HepG2 (cell line): Measurements from ENCODE around the gene PPM1H. TPM values are rescaled to one million over a fixed set of nuclear protein-coding genes. Genes with fewer than 3 reads are reported as not detected.
A peak's percentile ranks its signal among the peaks of the same experiment; 100 is the strongest.

Experiments
- ARNT2 ChIP-seq: sonication (generic); formaldehyde crosslinking; IDR thresholded peaks from 2 replicates; pipeline ENCODE4 v1.8.0; 2022; ENCODE audit warnings: mild to moderate bottlenecking, low read depth, missing genetic modification reagents, moderate library complexity
- BRD4 ChIP-seq: sonication (generic); formaldehyde crosslinking; IDR thresholded peaks from 2 replicates; pipeline ENCODE4 v1.4.0; 2020; ENCODE audit warnings: missing genetic modification reagents
- FOXP1 ChIP-seq, 2 experiments: fragments of 450-650 bp in 1 of 2; IDR thresholded peaks; 2 replicates each; pipeline ENCODE4 v1.6.1; 2017 to 2018; ENCODE audit warnings: antibody characterized with exemption in 1 of 2
- GPN1 ChIP-seq: sonication (generic); formaldehyde crosslinking; IDR thresholded peaks from 2 replicates; pipeline ENCODE4 v1.5.1; 2020; ENCODE audit warnings: missing genetic modification reagents, borderline replicate concordance
- GZF1 ChIP-seq: sonication (generic); formaldehyde crosslinking; IDR thresholded peaks from 2 replicates; pipeline ENCODE4 v1.5.1; 2020; ENCODE audit warnings: mild to moderate bottlenecking, missing genetic modification reagents
- MAFG ChIP-seq: sonication (generic); formaldehyde crosslinking; IDR thresholded peaks from 2 replicates; pipeline ENCODE4 v1.5.1; 2020; ENCODE audit warnings: mild to moderate bottlenecking, missing genetic modification reagents
- NR2F1 ChIP-seq, 2 experiments: fragments of 450-650 bp in 1 of 2; formaldehyde crosslinking in 1 of 2; IDR thresholded peaks; 2 replicates each; pipeline versions ENCODE4 v1.5.0 to v1.6.1; 2016 to 2020; ENCODE audit warnings: mild to moderate bottlenecking in 1 of 2, missing compliant biosample characterization in 1 of 2, missing genetic modification reagents in 1 of 2, moderate library complexity in 1 of 2
- SMYD3 ChIP-seq: sonication (generic); formaldehyde crosslinking; IDR thresholded peaks from 2 replicates; pipeline ENCODE4 v1.8.1; 2023; ENCODE audit warnings: mild to moderate bottlenecking, missing genetic modification reagents
- TBL1XR1 ChIP-seq: fragments of 150-350 bp; IDR thresholded peaks from 2 replicates; pipeline ENCODE4 v1.6.1; 2014; ENCODE audit warnings: borderline replicate concordance, low read length; ENCODE audit not compliant: partially characterized antibody
- TOPORS ChIP-seq: sonication (generic); formaldehyde crosslinking; IDR thresholded peaks from 2 replicates; pipeline ENCODE4 v1.8.0; 2023; ENCODE audit warnings: mild to moderate bottlenecking, missing genetic modification reagents
- XRCC5 ChIP-seq: fragments of 200-400 bp; formaldehyde crosslinking; optimal IDR thresholded peaks from 2 replicates; pipeline ENCODE3; 2017; ENCODE audit warnings: mild to moderate bottlenecking, low read length
- ZNF468 ChIP-seq: sonication (generic); formaldehyde crosslinking; IDR thresholded peaks from 2 replicates; pipeline ENCODE4 v1.8.0; 2022; ENCODE audit warnings: mild to moderate bottlenecking, moderate library complexity, missing genetic modification reagents
- ZNF891 ChIP-seq: sonication (generic); formaldehyde crosslinking; IDR thresholded peaks from 2 replicates; pipeline ENCODE4 v1.5.0; 2020; ENCODE audit warnings: mild to moderate bottlenecking, missing genetic modification reagents
- ZSCAN20 ChIP-seq: sonication (generic); formaldehyde crosslinking; IDR thresholded peaks from 2 replicates; pipeline ENCODE4 v1.4.0; 2020; ENCODE audit warnings: missing genetic modification reagents, mild to moderate bottlenecking, borderline replicate concordance
- ZSCAN31 ChIP-seq: sonication (generic); formaldehyde crosslinking; IDR thresholded peaks from 2 replicates; pipeline ENCODE4 v1.5.0; 2020; ENCODE audit warnings: low read depth, mild to moderate bottlenecking, missing genetic modification reagents
- polyA plus RNA-seq, 8 experiments: library from polyadenylated mRNA; depleted of rRNA in 3 of 8; stranded (reverse) in 7 of 8; unstranded in 1 of 8; fragments of >200 nt; fragmentation: Illumina TruSeq in 4 of 8; extraction: Trizol in 4 of 8; gene quantifications; 2 replicates each; pipeline versions ENCODE4 v1.2.1 to v1.2.3, GENCODE V29; 2011 to 2016; ENCODE audit warnings: low read depth in 4 of 8, missing spikeins in 1 of 8, mixed read lengths in 1 of 8; ENCODE audit not compliant: insufficient read depth in 1 of 8
- total RNA-seq, 5 experiments: library from RNA; depleted of rRNA; stranded (reverse); fragments of >200 nt; fragmentation: Illumina TruSeq; extraction: Trizol; gene quantifications; 2 replicates each; pipeline ENCODE4 v1.2.3, GENCODE V29; 2016; ENCODE audit warnings: low read depth in 1 of 5
- TF ChIP-seq, protein P1 (sequence below): sonication (generic); formaldehyde crosslinking; IDR thresholded peaks from 2 replicates; pipeline ENCODE4 v1.4.0; 2020; ENCODE audit warnings: mild to moderate bottlenecking, missing genetic modification reagents
- TF ChIP-seq, protein P2 (sequence below): sonication (generic); formaldehyde crosslinking; IDR thresholded peaks from 2 replicates; pipeline ENCODE4 v1.4.0; 2020; ENCODE audit warnings: missing genetic modification reagents
- TF ChIP-seq, protein P3 (sequence below): sonication (generic); formaldehyde crosslinking; IDR thresholded peaks from 2 replicates; pipeline ENCODE4; 2020; ENCODE audit warnings: missing genetic modification reagents, mild to moderate bottlenecking, borderline replicate concordance
- TF ChIP-seq, protein P4 (sequence below): IDR thresholded peaks from 2 replicates; pipeline ENCODE4 v1.6.1; 2012; ENCODE audit warnings: inconsistent platforms

The PPM1H gene
- total and polyA plus RNA-seq, 2 of the 13 experiments (the other 11 are each of a cell fraction or from before 2014, with no cell fraction given) = 29.1 to 38.1 TPM

DNA sequence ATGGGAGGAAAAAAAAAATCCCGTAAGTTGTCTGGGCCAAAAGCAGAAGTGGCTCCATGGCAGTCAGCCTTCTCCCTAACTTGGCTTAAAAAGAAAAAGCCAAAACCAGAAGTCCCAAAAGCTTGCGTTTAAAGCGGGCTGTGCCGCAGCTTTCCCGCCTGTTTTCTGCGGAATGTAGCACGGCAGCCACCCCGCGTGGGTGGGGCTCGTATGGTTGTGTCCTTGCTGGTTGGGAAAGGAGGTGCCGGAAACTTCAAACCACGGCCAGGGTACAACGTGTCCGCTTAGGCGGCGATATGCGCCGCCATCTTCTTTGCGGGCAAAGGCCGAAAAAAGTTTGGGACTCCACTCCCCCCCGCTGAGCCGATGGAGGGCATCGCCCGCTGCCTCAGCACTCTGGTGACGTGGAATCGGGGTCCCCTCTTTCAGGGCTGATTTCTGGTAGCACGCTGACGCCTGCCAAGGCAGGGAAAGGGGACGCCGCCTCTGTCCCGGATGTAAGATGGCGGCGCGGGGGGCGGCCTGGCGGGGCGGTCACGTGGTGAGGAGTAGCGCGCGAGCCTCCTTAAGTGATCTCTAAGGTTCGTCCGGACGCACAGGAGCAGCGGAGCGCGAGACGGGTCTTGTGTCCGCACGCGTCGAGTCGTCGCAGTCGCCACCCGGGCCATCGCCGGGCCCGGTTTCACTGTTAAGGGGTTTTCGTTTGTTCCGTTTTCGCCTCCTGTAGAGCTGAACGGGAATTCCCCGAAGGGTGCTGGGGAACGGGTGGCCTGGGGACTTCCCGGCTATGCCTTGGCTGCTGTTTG lies 332.5 kb downstream of the PPM1H start (continued):
- TF ChIP-seq, protein P1, sequence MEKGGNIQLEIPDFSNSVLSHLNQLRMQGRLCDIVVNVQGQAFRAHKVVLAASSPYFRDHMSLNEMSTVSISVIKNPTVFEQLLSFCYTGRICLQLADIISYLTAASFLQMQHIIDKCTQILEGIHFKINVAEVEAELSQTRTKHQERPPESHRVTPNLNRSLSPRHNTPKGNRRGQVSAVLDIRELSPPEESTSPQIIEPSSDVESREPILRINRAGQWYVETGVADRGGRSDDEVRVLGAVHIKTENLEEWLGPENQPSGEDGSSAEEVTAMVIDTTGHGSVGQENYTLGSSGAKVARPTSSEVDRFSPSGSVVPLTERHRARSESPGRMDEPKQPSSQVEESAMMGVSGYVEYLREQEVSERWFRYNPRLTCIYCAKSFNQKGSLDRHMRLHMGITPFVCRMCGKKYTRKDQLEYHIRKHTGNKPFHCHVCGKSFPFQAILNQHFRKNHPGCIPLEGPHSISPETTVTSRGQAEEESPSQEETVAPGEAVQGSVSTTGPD (CRISPR knock-in tag) = peak; percentile 19; the same call in 1 of the 2 replicates
- no peak for TF ChIP-seq XRCC5
- peak; percentile 71; the same call in 1 of the 2 replicates for TF ChIP-seq ZNF891 (CRISPR knock-in tag)
- no peak for TF ChIP-seq NR2F1 (CRISPR knock-in tag; IDR thresholded peaks at IDR 0.05)
- peak; percentile 87 for TF ChIP-seq ARNT2 (CRISPR knock-in tag)
- no peak for TF ChIP-seq GPN1 (CRISPR knock-in tag)
- TF ChIP-seq MAFG = no peak
- TF ChIP-seq TOPORS (CRISPR knock-in tag) = peak; percentile 79
- TF ChIP-seq ZSCAN20 (CRISPR knock-in tag) = peak; percentile 47
- no peak for TF ChIP-seq GZF1 (CRISPR knock-in tag)
- TF ChIP-seq TBL1XR1 = no peak
- peak; percentile 87; the same call in 1 of the 2 replicates for TF ChIP-seq SMYD3 (CRISPR knock-in tag)
- TF ChIP-seq, protein P2, sequence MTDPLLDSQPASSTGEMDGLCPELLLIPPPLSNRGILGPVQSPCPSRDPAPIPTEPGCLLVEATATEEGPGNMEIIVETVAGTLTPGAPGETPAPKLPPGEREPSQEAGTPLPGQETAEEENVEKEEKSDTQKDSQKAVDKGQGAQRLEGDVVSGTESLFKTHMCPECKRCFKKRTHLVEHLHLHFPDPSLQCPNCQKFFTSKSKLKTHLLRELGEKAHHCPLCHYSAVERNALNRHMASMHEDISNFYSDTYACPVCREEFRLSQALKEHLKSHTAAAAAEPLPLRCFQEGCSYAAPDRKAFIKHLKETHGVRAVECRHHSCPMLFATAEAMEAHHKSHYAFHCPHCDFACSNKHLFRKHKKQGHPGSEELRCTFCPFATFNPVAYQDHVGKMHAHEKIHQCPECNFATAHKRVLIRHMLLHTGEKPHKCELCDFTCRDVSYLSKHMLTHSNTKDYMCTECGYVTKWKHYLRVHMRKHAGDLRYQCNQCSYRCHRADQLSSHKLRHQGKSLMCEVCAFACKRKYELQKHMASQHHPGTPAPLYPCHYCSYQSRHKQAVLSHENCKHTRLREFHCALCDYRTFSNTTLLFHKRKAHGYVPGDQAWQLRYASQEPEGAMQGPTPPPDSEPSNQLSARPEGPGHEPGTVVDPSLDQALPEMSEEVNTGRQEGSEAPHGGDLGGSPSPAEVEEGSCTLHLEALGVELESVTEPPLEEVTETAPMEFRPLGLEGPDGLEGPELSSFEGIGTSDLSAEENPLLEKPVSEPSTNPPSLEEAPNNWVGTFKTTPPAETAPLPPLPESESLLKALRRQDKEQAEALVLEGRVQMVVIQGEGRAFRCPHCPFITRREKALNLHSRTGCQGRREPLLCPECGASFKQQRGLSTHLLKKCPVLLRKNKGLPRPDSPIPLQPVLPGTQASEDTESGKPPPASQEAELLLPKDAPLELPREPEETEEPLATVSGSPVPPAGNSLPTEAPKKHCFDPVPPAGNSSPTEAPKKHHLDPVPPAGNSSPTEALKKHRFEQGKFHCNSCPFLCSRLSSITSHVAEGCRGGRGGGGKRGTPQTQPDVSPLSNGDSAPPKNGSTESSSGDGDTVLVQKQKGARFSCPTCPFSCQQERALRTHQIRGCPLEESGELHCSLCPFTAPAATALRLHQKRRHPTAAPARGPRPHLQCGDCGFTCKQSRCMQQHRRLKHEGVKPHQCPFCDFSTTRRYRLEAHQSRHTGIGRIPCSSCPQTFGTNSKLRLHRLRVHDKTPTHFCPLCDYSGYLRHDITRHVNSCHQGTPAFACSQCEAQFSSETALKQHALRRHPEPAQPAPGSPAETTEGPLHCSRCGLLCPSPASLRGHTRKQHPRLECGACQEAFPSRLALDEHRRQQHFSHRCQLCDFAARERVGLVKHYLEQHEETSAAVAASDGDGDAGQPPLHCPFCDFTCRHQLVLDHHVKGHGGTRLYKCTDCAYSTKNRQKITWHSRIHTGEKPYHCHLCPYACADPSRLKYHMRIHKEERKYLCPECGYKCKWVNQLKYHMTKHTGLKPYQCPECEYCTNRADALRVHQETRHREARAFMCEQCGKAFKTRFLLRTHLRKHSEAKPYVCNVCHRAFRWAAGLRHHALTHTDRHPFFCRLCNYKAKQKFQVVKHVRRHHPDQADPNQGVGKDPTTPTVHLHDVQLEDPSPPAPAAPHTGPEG (CRISPR knock-in tag) = no peak
- no peak for TF ChIP-seq FOXP1 (IDR thresholded peaks at IDR 0.05)
- TF ChIP-seq FOXP1 (CRISPR knock-in tag; IDR thresholded peaks at IDR 0.05) = no peak
- TF ChIP-seq BRD4 = peak; percentile 69
- 0 out of 2 replicates have a peak, but pooled peaks have one; percentile 19 for TF ChIP-seq ZSCAN31
- TF ChIP-seq, protein P3, sequence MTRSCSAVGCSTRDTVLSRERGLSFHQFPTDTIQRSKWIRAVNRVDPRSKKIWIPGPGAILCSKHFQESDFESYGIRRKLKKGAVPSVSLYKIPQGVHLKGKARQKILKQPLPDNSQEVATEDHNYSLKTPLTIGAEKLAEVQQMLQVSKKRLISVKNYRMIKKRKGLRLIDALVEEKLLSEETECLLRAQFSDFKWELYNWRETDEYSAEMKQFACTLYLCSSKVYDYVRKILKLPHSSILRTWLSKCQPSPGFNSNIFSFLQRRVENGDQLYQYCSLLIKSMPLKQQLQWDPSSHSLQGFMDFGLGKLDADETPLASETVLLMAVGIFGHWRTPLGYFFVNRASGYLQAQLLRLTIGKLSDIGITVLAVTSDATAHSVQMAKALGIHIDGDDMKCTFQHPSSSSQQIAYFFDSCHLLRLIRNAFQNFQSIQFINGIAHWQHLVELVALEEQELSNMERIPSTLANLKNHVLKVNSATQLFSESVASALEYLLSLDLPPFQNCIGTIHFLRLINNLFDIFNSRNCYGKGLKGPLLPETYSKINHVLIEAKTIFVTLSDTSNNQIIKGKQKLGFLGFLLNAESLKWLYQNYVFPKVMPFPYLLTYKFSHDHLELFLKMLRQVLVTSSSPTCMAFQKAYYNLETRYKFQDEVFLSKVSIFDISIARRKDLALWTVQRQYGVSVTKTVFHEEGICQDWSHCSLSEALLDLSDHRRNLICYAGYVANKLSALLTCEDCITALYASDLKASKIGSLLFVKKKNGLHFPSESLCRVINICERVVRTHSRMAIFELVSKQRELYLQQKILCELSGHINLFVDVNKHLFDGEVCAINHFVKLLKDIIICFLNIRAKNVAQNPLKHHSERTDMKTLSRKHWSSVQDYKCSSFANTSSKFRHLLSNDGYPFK (CRISPR knock-in tag) = peak; percentile 83
- peak; percentile 93 for TF ChIP-seq ZNF468 (CRISPR knock-in tag)
- TF ChIP-seq, protein P4, sequence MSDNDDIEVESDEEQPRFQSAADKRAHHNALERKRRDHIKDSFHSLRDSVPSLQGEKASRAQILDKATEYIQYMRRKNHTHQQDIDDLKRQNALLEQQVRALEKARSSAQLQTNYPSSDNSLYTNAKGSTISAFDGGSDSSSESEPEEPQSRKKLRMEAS = peak; percentile 93
